Type B pancreatic cell (in vitro differentiated cells): ENCODE results near the gene SIK1. TPM values are rescaled to one million over a fixed set of nuclear protein-coding genes. Genes with fewer than 3 reads are reported as not detected.
"Not testable (repeated sequence)": the region's sequence is repeated elsewhere in the genome, so short reads cannot be mapped to it uniquely, and the experiment has no call there.

Experiments
- DNase-seq: peaks from one replicate; pipeline ENCODE4 v3.0.0; 2021; ENCODE audit warnings: mixed read lengths; ENCODE audit not compliant: unreplicated experiment; ENCODE audit errors: extremely low spot score
- H3K27ac Mint-ChIP-seq: 2 replicates; pipeline ENCODE4 v1.8.0; 2021; ENCODE audit warnings: mild to moderate bottlenecking, mixed read lengths
- H3K27me3 Mint-ChIP-seq: 2 replicates; pipeline ENCODE4 v1.8.0; 2021; ENCODE audit warnings: mixed read lengths
- H3K36me3 Mint-ChIP-seq: 2 replicates; pipeline ENCODE4 v1.8.0; 2021; ENCODE audit warnings: mixed read lengths
- H3K4me1 Mint-ChIP-seq: one replicate; pipeline ENCODE4 v1.8.0; 2021; ENCODE audit warnings: mixed read lengths; ENCODE audit not compliant: unreplicated experiment
- H3K4me3 Mint-ChIP-seq: 2 replicates; pipeline ENCODE4 v1.8.0; 2021; ENCODE audit warnings: mild to moderate bottlenecking, mixed read lengths
- H3K9me3 Mint-ChIP-seq: 2 replicates; pipeline ENCODE4 v1.8.0; 2021; ENCODE audit warnings: mixed read lengths
- long read RNA-seq: library from polyadenylated mRNA; unstranded; transcript quantifications from one replicate; pipeline ENCODE4 v2.0.0, GENCODE V29; 2020
- total RNA-seq: library from RNA; stranded (reverse); gene quantifications from 2 replicates; pipeline ENCODE4 v1.2.1, GENCODE V29; 2021; ENCODE audit warnings: low replicate concordance
- TF ChIP-seq, protein P1 (sequence below): fragments of 200-600 bp; sonication (generic); conservative IDR thresholded peaks from 2 replicates; pipeline ENCODE4 v1.5.0; 2021; ENCODE audit warnings: antibody characterized with exemption, mild to moderate bottlenecking

Gene SIK1
- 17.0 and 44.3 TPM in 2 replicates for total RNA-seq
- long read RNA-seq, partial matches to known transcripts, result 0 of 2 reads
- long read RNA-seq, other reads (novel, unspliced or antisense), result 2 of 2 reads

DNA sequence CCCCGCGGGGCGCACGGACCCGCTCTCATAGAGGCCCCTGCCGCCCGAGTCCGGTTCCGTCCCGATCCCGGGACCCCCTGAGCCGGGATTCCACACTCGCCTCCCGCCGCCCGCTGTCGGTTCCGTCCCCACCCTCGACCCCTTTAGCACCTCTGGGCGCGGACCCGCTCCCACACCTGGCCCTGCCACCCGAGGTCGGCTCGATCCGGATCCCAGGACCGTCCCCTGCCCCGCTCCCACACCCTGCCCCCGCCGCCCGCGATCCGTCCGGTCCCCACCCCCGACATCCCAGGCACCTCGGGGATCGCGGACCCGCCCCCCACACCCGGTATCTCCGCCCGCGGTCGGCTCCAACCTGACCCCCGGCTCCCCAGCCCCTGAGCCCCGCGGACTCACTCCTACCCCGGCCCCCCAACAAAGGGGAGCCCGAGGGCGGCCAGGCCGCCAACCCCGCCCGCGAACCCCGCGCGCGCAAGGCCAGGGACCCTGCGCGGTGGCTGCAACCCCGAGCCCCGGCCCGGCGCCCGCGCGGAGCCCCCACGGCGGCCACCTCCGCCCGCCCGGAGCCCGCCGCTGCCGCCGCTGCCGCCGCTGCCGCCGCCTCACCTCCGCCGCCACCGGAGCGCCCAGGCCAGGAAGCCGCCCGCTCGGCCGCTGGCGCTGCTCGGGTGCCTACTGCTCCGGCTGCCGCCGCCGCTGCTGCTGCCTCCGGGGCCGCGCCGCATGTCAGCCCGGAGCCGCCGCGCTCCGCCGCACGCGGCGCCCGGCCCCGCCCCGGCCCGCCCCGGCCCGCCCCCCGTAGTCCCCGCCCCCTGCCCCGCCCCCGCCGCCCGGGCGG, at the start of gene SIK1:
TSS of gene SIK1 (minus strand) at position 728 of the 838 bp plus-strand sequence. CDS start 953 bp downstream, outside the sequence.
- not testable (repeated sequence) for H3K9me3 Mint-ChIP-seq, H3K4me1 Mint-ChIP-seq, H3K4me3 Mint-ChIP-seq, H3K27ac Mint-ChIP-seq, H3K27me3 Mint-ChIP-seq, H3K36me3 Mint-ChIP-seq, DNase-seq

DNA sequence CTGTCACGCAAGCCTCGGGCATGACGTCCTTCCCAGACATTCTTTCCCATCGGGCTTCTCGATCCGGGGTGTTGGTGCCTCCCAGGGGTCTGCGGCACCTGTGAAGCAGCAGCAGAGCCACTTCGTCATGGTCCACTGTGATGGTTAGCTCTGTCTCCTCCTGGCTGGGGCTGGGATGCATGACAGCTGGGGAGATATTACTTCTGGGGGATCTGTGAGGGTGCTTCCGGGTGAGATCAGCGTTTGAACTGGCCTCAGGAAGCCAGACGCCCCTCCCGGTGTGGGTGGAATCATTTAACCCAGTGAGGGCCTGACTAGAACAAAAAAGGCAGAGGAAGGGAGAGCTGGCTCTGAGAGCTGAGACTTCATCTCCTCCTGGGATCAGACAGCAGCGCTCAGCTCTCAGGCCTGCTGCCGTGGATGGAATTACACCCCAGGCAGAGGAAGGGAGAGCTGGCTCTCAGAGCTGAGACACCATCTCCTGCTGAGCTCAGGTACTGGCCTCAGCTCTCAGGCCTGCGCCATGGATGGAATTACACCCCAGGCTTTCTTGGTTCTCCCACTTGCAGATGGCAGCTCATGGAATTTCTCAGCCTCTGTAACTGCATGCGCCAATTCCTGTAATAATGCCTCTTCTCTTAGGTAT, 44.8 kb upstream of the SIK1 start:
- H3K9me3 Mint-ChIP-seq, H3K4me1 Mint-ChIP-seq, H3K27me3 Mint-ChIP-seq, DNase-seq, H3K4me3 Mint-ChIP-seq, H3K27ac Mint-ChIP-seq, H3K36me3 Mint-ChIP-seq: not testable (repeated sequence)

DNA sequence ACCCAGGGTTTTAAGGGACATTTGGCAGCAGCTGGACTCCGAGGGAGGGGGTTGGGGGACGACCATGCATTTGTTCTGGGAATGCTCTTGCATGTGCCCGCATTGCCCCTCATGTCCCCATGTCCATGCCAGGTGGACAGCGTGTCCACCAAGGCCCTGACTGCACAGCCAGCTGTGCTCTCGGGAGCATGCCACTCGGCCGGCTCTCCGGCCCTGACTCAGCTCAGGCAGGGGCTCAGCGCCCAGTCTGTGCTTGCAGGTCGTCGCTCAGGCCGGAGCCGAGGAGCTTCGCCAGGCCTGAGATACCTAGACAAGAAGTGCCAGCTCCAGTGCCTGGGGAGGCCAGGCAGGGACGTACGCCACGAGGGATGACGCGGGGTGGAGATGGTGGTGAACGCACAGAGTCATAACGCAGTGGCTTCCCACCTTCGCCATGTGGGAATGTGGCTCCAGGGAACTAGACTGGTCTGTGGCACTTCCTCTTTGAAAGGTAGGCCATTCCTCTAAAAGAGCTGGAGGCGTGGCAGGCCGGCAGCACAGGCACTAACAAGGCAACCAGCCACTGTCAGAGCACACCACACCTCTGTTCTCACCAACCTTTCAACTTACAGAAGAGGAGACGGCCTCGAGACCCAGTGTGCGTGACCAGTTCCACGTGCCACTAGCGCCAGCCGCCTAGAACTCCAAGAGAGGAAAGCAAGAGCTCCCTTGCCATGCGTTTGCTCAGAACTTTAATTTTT, 43.0 kb upstream of the SIK1 start:
- DNase-seq, H3K27ac Mint-ChIP-seq, H3K9me3 Mint-ChIP-seq, H3K4me3 Mint-ChIP-seq, H3K27me3 Mint-ChIP-seq, H3K4me1 Mint-ChIP-seq, H3K36me3 Mint-ChIP-seq: not testable (repeated sequence)

DNA sequence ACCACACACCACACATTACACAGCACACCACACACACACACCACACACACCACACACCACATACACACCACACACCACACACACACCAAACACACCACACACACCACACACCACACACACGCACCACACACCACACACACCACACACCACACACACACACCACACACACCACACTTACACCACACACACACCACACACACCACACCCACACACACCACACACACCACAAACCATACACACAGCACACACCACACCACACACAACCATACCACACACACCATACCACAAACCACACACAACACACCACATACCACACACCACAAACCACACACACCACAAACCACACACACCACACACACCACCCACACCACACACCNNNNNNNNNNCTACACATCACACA, 40.9 kb upstream of the SIK1 start:
- Mint-ChIP-seq H3K27me3 (no peaks in the 10 kb centered on the region), H3K4me1 (no peaks in the 10 kb centered on the region), H3K27ac (no peak overlapping the region), H3K36me3 (no peaks in the 10 kb centered on the region), H3K4me3 (no peak overlapping the region), H3K9me3 (no peaks in the 10 kb centered on the region)
- TF ChIP-seq, protein P1, sequence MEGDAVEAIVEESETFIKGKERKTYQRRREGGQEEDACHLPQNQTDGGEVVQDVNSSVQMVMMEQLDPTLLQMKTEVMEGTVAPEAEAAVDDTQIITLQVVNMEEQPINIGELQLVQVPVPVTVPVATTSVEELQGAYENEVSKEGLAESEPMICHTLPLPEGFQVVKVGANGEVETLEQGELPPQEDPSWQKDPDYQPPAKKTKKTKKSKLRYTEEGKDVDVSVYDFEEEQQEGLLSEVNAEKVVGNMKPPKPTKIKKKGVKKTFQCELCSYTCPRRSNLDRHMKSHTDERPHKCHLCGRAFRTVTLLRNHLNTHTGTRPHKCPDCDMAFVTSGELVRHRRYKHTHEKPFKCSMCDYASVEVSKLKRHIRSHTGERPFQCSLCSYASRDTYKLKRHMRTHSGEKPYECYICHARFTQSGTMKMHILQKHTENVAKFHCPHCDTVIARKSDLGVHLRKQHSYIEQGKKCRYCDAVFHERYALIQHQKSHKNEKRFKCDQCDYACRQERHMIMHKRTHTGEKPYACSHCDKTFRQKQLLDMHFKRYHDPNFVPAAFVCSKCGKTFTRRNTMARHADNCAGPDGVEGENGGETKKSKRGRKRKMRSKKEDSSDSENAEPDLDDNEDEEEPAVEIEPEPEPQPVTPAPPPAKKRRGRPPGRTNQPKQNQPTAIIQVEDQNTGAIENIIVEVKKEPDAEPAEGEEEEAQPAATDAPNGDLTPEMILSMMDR, result no peak
- no peak for DNase-seq

DNA sequence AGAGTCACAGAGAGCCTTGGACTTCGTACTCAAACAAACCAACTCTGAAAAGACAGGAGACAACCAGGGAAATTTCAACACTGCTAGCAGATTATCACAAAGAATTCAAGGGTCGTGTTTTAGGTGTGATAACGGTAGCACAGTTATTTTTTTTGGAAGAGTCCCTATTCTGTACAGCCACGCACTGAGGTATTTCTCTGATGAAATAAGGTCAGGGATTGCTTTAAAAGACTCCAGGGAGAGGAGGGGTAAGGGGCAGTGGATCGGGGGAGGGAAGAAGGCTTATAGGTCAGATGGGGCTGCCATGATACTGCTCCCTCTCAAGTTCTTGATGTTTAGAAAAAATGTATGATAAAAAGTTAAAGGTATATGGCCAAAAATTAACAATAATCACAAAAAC, 38.2 kb upstream of the SIK1 start:
- not testable (repeated sequence) for H3K9me3 Mint-ChIP-seq, H3K27me3 Mint-ChIP-seq, H3K27ac Mint-ChIP-seq, H3K4me1 Mint-ChIP-seq, H3K4me3 Mint-ChIP-seq, H3K36me3 Mint-ChIP-seq, DNase-seq

DNA sequence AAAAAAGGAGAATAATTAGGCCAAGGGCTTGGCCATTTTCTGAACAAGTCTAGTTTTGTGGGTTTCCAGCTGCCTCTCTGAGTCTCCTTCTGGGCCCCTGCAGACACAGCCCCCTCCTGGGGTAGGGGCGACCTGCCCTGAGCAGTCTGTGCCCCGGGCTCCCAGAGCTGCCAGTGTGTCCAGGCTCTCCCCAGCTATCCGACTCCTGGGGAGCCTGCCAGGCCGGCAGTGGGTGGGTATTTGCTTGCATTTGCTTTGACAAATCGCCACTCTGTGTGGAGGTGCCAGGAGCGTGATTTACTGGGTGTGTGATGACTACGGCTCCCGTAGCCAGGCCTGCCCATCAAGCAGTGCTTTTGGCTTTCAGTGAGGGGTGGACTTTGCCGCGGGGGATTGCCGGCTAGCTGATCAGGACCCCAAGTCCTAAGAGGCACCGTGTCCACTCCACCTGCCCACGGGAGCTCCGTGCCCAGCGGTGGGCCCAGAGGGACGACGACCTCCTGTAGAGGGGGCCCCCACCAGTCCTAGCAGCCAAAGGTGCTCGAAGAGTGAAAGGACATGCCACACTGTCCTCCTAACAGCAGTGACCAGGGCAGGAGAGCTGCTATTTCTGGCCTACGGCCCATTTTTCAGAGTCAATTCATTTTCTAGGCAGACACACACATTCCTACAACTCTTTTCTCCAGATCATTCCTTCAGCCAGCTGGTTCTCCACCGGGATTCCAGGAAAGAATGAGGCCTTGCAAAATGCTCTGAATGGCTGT, 36.7 kb upstream of the SIK1 start:
- H3K4me1 Mint-ChIP-seq, result not testable (repeated sequence)

DNA sequence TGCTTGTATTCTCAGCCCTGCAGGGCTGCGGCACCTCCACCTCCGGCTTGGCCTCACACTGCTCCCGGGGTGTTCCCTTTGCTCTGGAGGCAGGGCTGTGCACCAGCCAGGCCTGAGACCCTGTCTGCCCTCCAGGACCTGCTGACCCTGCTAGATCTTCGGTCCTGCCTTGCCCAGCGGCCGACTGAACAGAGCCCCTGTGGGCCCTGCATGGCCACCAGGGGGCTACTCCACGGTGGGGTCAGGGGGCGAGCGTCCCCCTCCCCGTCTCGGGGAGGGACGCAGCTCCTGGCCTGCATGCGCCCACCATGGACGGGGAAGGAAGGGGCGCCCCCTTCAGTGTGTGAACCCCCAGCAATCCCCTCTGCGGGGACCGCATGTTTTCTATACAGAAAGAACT, 36.0 kb upstream of the SIK1 start:
- H3K27ac Mint-ChIP-seq, DNase-seq, H3K9me3 Mint-ChIP-seq, H3K27me3 Mint-ChIP-seq, H3K36me3 Mint-ChIP-seq, H3K4me1 Mint-ChIP-seq, H3K4me3 Mint-ChIP-seq: not testable (repeated sequence)

More for the DNA sequence above, 36.7 kb upstream of the SIK1 start:
- H3K36me3 Mint-ChIP-seq, H3K9me3 Mint-ChIP-seq, H3K4me3 Mint-ChIP-seq, H3K27me3 Mint-ChIP-seq, DNase-seq, H3K27ac Mint-ChIP-seq: not testable (repeated sequence)

DNA sequence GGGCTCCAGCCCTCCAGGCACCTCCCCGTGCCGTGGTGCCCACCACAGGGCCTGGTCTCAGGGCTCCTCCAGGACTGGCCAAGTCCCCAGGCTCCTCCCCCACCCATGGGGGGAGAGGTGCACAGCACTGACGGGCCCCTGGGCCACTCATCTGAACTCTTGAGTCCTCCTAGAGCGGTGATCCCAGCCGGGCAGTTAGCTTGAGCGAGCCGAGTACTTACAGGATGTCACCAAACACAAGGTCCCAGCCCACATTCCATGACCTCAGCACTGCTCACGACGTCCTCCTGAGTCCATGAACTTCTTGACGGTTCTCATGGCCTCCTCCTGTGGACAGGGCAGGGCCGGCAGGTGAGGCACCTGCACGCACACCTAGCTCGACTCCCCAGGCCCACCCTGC, 33.5 kb upstream of the SIK1 start:
- H3K27ac Mint-ChIP-seq, DNase-seq, H3K9me3 Mint-ChIP-seq, H3K4me3 Mint-ChIP-seq, H3K4me1 Mint-ChIP-seq, H3K27me3 Mint-ChIP-seq, H3K36me3 Mint-ChIP-seq: not testable (repeated sequence)

DNA sequence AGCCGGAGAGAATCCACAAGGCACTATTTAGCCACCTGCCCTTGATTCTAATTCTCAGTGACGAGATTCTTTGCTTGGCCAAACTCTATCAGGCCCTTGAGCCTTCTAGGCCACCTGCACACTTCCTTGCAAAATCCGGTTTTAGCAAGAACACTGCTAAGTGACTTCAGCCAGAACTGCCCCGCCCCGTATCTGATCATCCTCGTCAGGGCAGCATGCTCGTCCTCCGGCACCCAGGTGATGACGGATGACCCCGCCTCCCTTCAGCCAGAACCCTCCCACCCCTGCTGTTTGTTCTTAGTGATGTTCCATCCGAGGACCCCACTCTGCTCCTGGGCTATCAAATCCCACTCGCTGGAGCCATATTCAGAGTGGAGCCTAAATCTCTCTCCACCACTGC, 32.1 kb upstream of the SIK1 start:
- not testable (repeated sequence) for H3K36me3 Mint-ChIP-seq, H3K27ac Mint-ChIP-seq, H3K4me3 Mint-ChIP-seq, H3K4me1 Mint-ChIP-seq, H3K9me3 Mint-ChIP-seq, DNase-seq, H3K27me3 Mint-ChIP-seq

DNA sequence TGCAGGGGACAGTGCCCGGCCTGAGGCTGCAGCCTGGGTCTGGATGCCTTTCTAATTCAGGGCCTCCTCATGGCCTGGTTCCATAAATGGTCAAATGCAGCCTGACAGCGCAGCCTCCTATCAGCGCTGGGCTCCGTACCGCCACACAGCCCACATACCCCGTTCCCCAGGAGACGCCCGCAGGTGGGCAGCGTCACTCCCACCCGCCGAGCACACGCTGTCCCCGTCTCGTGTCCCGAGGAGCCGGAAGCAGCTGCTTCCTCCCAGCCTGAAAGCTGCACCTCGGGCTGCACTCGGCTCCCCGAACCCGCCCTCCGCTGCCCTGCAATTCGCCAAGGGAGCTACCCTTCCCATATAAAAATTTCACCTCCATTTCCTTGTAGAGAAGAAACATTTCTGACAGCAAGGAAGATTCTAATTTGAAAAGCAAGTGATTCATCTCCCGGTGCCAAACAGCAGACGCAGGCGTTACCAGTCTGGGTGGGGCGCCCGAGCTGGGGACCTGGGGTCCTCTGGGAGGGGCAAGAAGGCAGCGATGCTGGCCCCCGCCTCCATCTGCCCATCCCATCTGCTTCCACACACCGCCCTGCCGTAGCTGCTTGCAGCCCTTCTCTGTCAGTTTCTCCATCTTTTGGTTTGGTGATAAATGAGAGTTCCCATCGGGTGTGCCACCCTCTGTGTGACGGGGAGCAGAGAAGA, 29.8 kb upstream of the SIK1 start:
- not testable (repeated sequence) for H3K9me3 Mint-ChIP-seq, H3K4me1 Mint-ChIP-seq, H3K36me3 Mint-ChIP-seq, DNase-seq, H3K27me3 Mint-ChIP-seq, H3K27ac Mint-ChIP-seq, H3K4me3 Mint-ChIP-seq

DNA sequence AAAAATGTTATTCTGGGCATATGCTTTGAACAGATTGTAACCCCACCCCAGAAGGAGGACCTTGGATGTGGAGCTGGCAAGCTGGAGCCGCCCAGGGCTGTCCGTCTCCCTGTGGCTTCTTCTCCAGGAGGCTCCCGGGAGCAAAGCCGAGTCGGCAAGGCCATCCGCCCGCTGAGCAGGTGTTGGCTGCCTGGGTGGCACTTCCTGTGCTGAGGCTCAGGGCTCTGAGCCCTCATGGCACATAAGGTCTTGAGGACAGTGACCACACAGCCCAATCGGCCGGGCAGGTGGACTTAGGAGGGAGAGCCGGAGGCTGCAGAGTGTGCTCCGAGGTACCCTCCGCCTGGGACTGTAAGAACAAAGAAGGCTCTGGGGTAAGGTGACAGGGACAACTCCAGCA, 28.8 kb upstream of the SIK1 start:
- not testable (repeated sequence) for H3K9me3 Mint-ChIP-seq, H3K27me3 Mint-ChIP-seq, H3K27ac Mint-ChIP-seq, DNase-seq, H3K4me3 Mint-ChIP-seq, H3K36me3 Mint-ChIP-seq, H3K4me1 Mint-ChIP-seq

DNA sequence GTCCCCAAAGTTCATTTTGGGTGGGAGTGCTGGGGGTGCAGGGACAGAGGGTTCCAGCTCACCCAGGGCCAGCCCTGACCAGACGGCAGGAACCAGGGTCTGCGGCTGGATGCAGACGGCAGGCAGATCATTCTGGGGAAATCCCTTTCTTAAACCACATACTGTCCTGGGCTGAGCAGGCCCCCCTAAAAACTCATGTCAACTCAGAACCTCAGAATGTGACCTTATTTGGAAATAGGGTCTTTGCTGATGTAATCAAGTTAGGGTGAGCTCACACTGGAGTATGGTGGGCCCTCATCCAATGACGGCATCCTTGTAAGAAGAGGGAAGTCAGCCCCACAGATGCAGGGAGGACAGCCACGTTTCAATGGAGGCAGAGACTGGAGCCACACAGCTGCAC, 27.2 kb upstream of the SIK1 start:
- not testable (repeated sequence) for H3K27ac Mint-ChIP-seq, H3K9me3 Mint-ChIP-seq, H3K4me3 Mint-ChIP-seq, DNase-seq, H3K4me1 Mint-ChIP-seq, H3K36me3 Mint-ChIP-seq, H3K27me3 Mint-ChIP-seq
